GM10266 (cell line): Measurements from ENCODE around the gene LEPR.

Experiments used
- DNase-seq: peaks from one replicate; pipeline ENCODE4 v3.0.0; 2012; ENCODE audit errors: extremely low spot score
- TF ChIP-seq, protein P1 (sequence below): IDR thresholded peaks from 2 replicates; pipeline ENCODE4 v1.5.1; 2012; ENCODE audit warnings: mild to moderate bottlenecking, low read depth; ENCODE audit not compliant: control insufficient read depth, insufficient read depth; ENCODE audit errors: missing control alignments

Gene LEPR

DNA sequence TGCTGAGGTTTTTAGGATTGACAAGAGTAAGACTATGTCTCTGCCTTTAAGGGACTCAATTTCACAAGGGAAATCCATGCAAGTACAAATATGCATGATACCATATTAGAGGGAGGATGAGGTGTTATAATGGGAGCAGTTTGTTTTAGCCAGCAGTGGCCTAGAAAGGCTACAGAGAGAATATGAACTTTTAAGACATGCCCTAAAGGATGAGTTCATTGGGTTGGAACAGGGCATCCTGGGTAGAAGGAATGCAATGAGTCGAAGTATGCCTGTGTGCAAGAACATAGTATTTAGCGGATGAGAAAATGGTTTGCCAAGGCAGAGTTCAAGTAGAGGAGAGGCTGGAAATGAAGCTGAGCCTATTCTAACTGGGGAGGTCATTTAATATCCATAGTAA, 32.6 kb upstream of the LEPR start:
- TF ChIP-seq, protein P1, sequence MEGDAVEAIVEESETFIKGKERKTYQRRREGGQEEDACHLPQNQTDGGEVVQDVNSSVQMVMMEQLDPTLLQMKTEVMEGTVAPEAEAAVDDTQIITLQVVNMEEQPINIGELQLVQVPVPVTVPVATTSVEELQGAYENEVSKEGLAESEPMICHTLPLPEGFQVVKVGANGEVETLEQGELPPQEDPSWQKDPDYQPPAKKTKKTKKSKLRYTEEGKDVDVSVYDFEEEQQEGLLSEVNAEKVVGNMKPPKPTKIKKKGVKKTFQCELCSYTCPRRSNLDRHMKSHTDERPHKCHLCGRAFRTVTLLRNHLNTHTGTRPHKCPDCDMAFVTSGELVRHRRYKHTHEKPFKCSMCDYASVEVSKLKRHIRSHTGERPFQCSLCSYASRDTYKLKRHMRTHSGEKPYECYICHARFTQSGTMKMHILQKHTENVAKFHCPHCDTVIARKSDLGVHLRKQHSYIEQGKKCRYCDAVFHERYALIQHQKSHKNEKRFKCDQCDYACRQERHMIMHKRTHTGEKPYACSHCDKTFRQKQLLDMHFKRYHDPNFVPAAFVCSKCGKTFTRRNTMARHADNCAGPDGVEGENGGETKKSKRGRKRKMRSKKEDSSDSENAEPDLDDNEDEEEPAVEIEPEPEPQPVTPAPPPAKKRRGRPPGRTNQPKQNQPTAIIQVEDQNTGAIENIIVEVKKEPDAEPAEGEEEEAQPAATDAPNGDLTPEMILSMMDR = no peak

DNA sequence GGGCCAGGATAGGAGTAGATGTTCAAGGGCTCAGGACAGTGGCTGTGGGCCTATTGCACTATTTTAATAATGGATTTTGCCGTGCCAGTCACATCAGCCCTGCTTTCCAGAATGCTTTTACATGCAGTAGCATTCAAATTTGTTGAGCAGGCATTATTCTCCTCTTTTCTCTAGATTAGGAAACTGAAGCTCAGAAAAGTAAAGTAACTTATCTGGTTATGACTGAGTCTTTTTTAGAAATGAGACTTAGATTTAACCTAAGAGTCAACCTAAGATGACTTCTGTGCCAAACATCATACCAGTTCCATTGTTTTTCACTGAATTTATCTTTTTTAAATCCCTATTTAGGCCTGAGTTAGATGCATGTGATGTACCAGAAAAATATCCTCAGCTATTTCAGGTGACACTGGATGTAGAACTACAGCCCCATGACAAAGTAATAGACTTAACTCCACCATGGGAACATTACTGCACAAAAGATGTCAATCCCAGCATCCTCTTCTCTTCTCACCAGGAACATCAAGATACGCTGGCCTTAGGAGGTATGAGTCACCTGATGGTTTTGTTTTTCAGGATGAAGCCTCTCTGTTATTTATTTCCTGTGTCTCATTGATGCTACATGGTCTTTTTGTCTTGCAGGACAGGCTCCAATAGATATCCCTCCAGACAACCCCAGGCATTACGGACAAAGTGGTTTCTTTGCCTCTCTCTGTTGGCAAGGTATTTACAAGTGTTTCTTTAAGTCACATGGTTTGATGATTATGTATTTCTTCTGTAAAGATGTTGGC, 31.4 kb upstream of the LEPR start:
- no peak for DNase-seq
- TF ChIP-seq, protein P1 = no peak

More for the DNA sequence above, 32.6 kb upstream of the LEPR start:
- DNase-seq = no peak

DNA sequence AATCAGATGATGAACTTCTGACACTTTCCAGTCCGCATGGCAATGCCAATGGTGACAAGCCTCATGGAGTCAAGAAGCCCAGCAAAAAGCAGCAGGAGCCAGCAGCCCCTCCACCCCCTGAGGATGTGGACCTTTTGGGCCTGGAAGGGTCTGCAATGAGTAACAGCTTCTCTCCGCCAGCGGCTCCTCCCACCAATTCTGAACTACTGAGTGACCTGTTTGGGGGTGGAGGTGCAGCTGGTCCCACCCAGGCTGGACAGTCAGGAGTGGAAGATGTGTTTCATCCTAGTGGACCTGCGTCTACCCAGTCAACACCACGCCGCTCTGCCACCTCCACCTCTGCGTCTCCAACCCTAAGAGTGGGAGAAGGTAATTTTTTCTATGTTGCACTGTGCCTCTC, 28.0 kb upstream of the LEPR start:
- TF ChIP-seq, protein P1 = no peak
- DNase-seq = no peak

DNA sequence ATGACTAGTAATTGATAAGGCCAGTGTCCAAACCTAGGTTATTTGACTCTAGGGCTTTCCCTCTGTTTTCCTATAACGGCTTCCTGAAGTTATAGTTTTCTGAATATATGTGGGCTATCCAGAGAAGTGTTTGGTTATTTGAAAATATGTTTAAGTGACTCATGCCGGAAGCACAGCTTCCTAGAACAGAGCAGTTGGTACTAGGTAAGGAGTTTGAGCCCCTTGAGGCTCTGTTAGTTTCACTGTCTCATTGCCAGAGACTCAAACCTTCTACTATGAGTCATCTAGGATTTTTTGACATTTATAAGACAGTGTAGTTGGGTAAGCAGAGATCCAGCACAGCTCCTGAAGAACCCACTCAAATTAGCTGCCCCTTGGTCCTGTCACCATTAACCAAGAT, 27.1 kb upstream of the LEPR start:
- no peak for DNase-seq
- TF ChIP-seq, protein P1 = no peak

DNA sequence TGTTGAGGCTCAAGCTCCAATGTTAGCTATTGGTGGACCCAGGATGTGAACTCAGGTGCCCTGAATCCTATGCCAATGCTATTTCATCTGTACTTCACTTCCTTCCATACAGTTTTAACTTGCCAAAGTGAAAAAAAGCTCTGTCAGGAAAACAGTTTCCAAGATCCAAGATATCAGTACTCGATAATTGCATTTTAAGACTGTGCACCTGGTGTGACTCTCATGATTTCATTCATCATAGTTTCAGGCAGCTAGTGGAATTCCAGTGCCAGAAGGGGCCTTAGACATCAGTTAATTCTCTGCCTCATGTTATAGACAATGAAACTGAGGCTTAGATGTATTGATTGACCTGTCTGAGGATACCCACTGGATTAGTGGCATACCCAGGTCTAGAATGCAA, 26.5 kb upstream of the LEPR start:
- TF ChIP-seq, protein P1 = no peak
- DNase-seq = no peak

DNA sequence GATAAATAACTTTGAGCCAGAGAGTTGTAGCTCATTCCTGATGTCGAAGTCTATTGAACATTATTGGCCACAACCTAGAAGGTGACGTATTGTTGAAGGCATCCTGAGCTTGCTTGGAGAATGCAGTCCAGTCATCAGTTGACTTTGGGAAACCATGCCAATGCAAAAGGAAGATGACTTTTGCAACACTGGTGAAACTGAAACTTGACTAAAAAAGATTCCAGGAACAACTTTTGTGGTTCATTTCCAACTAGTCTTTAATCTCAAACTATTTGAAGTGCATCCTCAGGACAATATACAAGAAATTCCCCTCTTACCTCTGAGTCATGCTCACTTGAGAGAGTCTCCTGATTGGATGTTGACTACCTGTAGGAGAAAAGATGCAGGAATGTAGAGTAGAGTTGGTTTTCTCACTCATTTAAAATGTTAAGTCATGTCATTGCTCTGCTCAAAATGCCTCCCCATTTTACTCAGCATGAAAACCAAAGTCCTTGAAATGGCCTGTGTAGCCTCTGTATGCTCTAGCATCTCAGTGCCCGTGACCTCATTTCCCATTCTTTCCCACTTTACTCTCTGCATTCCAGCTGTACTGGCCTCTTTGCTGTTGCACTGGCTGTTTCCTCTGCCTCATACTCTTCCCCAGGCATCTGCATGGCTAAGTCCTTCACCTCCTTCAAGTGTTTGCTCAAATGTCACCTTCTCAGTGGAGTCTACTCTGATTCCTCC, 24.4 kb upstream of the LEPR start:
- TF ChIP-seq, protein P1 = no peak
- no peak for DNase-seq

DNA sequence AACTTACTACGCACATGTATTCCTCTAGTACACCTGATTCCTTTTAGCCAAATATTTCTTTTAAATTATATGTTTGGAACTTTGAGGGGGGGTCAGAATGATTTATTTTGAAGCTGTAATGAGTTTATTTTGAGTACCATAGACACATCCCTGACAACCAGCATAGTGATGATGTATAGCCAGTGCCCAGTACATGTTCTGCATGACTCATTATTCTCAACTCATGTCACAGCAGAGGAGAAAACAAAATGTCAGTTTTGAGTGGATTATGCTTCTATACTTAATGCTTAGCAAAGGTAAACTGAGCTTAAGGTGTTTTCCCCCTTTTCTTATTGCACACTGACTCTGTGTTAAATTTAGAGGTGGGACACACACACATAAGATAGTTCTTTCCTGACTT, 22.4 kb upstream of the LEPR start:
- DNase-seq = no peak
- TF ChIP-seq, protein P1 = no peak
